ENCODE data around the gene PICALM. TPM values are rescaled to one million over a fixed set of nuclear protein-coding genes. Genes with fewer than 3 reads are reported as not detected.
"Not testable (repeated sequence)": the region's sequence is repeated elsewhere in the genome, so short reads cannot be mapped to it uniquely, and the experiment has no call there.

Gene PICALM
- total and polyA plus RNA-seq, 4 donors, result 19.3 to 317 (median 108) TPM

DNA sequence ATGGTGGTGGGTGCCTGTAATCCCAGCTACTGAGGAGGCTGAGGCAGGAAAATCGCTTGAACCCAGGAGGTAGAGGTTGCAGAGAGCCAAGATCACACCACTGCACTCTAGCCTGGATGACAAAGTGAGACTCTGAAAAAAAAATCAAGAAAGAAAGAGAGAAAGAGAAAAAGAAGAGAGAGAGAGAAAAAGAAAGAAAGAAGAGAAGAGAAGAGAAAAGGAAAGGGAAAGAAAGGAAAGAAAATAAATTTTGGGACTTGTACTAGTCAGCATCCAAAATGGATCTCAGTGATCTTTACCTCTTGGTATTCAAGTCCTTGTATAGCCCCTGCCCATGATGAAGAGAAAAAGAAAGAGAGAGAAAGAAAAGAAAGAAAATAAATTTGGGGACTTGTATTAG lies 22.2 kb upstream of the PICALM start:
- H3K9ac ChIP-seq (ENCODE audit: low read depth in 1 of 2, low read length in 2 of 2), result no peak overlapping the region
- H3K9me3 ChIP-seq (ENCODE audit: control insufficient read depth in 4 of 4, low read length in 3 of 4), result no peaks in the 10 kb centered on the region
- 94% methylated on average over 1 of the region's 1 CpG for WGBS
- no peak overlapping the region for H3K4me3 ChIP-seq (ENCODE audit: low read depth in 1 of 3, low read length in 3 of 3)
- no peaks in the 10 kb centered on the region for H3K27me3 ChIP-seq (ENCODE audit: control insufficient read depth in 4 of 4, insufficient read depth in 4 of 4, low read length in 3 of 4)
- no peaks in the 10 kb centered on the region for H3K36me3 ChIP-seq (ENCODE audit: control insufficient read depth in 4 of 4, insufficient read depth in 3 of 4, low read depth in 1 of 4, low read length in 3 of 4)
- DNase-seq (ENCODE audit: low spot score), result no peak
- TF ChIP-seq GABPA (IDR thresholded peaks at IDR 0.05 in 1 of 2, conservative IDR thresholded peaks at IDR 0.05 in 1 of 2) (no peak), RXRA (IDR thresholded peaks at IDR 0.05) (no peak), HNF4G (IDR thresholded peaks at IDR 0.05) (no peak), JUND (IDR thresholded peaks at IDR 0.05) (no peak), TAF1 (conservative IDR thresholded peaks at IDR 0.05) (no peak), NR2F2 (IDR thresholded peaks at IDR 0.05) (no peak), EGR1 (IDR thresholded peaks at IDR 0.05; ENCODE audit: low read depth in 2 of 2) (no peak), HNF4A (conservative IDR thresholded peaks at IDR 0.05) (no peak), FOXA1 (IDR thresholded peaks at IDR 0.05) (no peak), YY1 (IDR thresholded peaks at IDR 0.05) (no peak)
- TF ChIP-seq, protein P1, sequence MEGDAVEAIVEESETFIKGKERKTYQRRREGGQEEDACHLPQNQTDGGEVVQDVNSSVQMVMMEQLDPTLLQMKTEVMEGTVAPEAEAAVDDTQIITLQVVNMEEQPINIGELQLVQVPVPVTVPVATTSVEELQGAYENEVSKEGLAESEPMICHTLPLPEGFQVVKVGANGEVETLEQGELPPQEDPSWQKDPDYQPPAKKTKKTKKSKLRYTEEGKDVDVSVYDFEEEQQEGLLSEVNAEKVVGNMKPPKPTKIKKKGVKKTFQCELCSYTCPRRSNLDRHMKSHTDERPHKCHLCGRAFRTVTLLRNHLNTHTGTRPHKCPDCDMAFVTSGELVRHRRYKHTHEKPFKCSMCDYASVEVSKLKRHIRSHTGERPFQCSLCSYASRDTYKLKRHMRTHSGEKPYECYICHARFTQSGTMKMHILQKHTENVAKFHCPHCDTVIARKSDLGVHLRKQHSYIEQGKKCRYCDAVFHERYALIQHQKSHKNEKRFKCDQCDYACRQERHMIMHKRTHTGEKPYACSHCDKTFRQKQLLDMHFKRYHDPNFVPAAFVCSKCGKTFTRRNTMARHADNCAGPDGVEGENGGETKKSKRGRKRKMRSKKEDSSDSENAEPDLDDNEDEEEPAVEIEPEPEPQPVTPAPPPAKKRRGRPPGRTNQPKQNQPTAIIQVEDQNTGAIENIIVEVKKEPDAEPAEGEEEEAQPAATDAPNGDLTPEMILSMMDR (IDR thresholded peaks at IDR 0.05; ENCODE audit: low read depth, low read length, missing input control), result no peak
- TF ChIP-seq, protein P2, sequence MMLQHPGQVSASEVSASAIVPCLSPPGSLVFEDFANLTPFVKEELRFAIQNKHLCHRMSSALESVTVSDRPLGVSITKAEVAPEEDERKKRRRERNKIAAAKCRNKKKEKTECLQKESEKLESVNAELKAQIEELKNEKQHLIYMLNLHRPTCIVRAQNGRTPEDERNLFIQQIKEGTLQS (IDR thresholded peaks at IDR 0.05), result no peak
- TF ChIP-seq, protein P3, sequence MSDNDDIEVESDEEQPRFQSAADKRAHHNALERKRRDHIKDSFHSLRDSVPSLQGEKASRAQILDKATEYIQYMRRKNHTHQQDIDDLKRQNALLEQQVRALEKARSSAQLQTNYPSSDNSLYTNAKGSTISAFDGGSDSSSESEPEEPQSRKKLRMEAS (IDR thresholded peaks at IDR 0.05), result no peak
- TF ChIP-seq, protein P4, sequence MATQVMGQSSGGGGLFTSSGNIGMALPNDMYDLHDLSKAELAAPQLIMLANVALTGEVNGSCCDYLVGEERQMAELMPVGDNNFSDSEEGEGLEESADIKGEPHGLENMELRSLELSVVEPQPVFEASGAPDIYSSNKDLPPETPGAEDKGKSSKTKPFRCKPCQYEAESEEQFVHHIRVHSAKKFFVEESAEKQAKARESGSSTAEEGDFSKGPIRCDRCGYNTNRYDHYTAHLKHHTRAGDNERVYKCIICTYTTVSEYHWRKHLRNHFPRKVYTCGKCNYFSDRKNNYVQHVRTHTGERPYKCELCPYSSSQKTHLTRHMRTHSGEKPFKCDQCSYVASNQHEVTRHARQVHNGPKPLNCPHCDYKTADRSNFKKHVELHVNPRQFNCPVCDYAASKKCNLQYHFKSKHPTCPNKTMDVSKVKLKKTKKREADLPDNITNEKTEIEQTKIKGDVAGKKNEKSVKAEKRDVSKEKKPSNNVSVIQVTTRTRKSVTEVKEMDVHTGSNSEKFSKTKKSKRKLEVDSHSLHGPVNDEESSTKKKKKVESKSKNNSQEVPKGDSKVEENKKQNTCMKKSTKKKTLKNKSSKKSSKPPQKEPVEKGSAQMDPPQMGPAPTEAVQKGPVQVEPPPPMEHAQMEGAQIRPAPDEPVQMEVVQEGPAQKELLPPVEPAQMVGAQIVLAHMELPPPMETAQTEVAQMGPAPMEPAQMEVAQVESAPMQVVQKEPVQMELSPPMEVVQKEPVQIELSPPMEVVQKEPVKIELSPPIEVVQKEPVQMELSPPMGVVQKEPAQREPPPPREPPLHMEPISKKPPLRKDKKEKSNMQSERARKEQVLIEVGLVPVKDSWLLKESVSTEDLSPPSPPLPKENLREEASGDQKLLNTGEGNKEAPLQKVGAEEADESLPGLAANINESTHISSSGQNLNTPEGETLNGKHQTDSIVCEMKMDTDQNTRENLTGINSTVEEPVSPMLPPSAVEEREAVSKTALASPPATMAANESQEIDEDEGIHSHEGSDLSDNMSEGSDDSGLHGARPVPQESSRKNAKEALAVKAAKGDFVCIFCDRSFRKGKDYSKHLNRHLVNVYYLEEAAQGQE (IDR thresholded peaks at IDR 0.05), result no peak
- peaks cover 0 to 8% (median 3%) of the 10 kb centered on the region in 4 donors for H3K4me1 ChIP-seq (ENCODE audit: control insufficient read depth in 4 of 4, insufficient read depth in 4 of 4, low read length in 3 of 4)
- H3K27ac ChIP-seq (ENCODE audit: low read depth in 1 of 2, low read length in 2 of 2), result no peak overlapping the region

DNA sequence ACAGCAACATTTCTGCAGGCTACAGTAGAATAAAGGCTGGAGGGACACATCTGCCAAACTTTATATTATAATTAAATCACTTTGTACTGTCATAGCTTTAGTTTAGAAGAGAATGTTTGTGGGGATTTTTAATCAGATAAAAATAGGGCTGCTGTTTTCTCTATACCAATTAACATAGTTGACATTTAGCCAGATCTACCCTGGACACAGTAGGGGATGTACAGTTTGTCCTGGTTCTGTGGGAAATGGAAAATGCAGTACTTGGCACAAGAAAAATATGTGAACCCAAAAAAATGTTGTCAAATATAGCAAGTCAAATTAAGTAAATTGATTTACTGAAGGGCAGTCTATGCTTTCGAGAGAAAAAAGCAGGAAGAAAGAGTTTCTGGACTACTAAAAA lies 20.8 kb upstream of the PICALM start:
- TF ChIP-seq RAD21 (IDR thresholded peaks at IDR 0.05), result peak in 1 of 2 donors; percentile 16
- TF ChIP-seq NR2F2 (IDR thresholded peaks at IDR 0.05), result no peak
- TF ChIP-seq SP1 (IDR thresholded peaks at IDR 0.05), result peak; percentile 19
- WGBS, result 75% methylated on average over 1 of the region's 1 CpG
- no peak overlapping the region for H3K4me3 ChIP-seq (ENCODE audit: low read depth in 1 of 3, low read length in 3 of 3)
- no peaks in the 10 kb centered on the region for H3K36me3 ChIP-seq (ENCODE audit: control insufficient read depth in 4 of 4, insufficient read depth in 3 of 4, low read depth in 1 of 4, low read length in 3 of 4)
- H3K4me1 ChIP-seq (ENCODE audit: control insufficient read depth in 4 of 4, insufficient read depth in 4 of 4, low read length in 3 of 4), result peaks cover 0 to 8% (median 3%) of the 10 kb centered on the region in 4 donors
- H3K9me3 ChIP-seq (ENCODE audit: control insufficient read depth in 4 of 4, low read length in 3 of 4), result no peaks in the 10 kb centered on the region
- no peak overlapping the region for H3K9ac ChIP-seq (ENCODE audit: low read depth in 1 of 2, low read length in 2 of 2)
- H3K27me3 ChIP-seq (ENCODE audit: control insufficient read depth in 4 of 4, insufficient read depth in 4 of 4, low read length in 3 of 4), result no peaks in the 10 kb centered on the region
- no peak for DNase-seq (ENCODE audit: low spot score)
- H3K27ac ChIP-seq (ENCODE audit: low read depth in 1 of 2, low read length in 2 of 2), result no peak overlapping the region

DNA sequence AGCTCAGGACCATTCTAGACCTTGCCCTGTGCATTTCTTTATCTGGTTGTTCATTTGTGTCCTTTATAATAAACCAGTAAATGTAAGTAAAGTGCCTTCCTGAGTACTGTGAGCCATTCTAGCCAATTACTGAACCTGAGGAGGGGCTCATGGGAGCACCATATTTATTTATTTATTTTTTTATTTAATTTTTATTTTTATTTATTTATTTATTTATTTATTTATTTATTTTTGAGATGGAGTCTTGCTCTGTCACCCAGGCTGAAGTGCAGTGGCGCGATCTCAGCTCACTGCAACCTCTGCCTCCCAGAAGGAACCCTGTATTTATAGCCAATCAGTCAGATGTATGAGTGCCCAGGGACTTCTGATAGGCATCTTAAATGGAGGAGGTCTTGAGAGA lies 18.8 kb upstream of the PICALM start:
- not testable (repeated sequence) for H3K4me3 ChIP-seq (ENCODE audit: low read depth in 1 of 3, low read length in 3 of 3); H3K27me3 ChIP-seq (ENCODE audit: control insufficient read depth in 4 of 4, insufficient read depth in 4 of 4, low read length in 3 of 4); H3K9ac ChIP-seq (ENCODE audit: low read depth in 1 of 2, low read length in 2 of 2); H3K9me3 ChIP-seq (ENCODE audit: control insufficient read depth in 4 of 4, low read length in 3 of 4); H3K27ac ChIP-seq (ENCODE audit: low read depth in 1 of 2, low read length in 2 of 2); H3K36me3 ChIP-seq (ENCODE audit: control insufficient read depth in 4 of 4, insufficient read depth in 3 of 4, low read depth in 1 of 4, low read length in 3 of 4); DNase-seq (ENCODE audit: low spot score); H3K4me1 ChIP-seq (ENCODE audit: control insufficient read depth in 4 of 4, insufficient read depth in 4 of 4, low read length in 3 of 4)
- WGBS, result 98% methylated on average over 2 of the region's 2 CpGs

All from liver (tissue), 9 donors.